ENCODE measurements around the gene HIRA.

Gene HIRA

DNA sequence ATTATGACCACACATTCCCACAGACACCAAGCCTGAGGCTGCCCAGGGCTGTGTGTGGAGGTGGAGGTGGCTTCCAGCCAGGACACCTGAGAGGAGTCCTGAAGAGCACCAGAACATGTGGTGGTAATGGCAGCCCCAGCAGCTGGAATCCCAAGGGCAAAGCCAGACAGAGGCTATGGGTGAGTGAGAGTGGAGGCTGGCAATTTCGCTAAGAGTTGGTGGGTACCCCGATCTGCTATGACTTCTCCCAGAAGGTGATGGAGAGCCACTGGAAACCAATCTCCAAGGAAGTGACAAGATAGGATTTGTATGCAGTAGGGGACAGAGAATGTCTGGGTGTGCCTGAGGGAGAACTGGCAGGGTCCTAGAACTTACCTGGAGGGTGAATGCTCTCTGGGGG lies 70.7 kb downstream of the HIRA start:
- DNase-seq (ENCODE audit: low spot score): no peak
- in situ Hi-C loops (cut with MboI; ENCODE audit: low pct_unique_long_range_greater_than_20kb, low sequenced_read_pairs, unreplicated experiment): no loop called here
- TF ChIP-seq, protein P1, sequence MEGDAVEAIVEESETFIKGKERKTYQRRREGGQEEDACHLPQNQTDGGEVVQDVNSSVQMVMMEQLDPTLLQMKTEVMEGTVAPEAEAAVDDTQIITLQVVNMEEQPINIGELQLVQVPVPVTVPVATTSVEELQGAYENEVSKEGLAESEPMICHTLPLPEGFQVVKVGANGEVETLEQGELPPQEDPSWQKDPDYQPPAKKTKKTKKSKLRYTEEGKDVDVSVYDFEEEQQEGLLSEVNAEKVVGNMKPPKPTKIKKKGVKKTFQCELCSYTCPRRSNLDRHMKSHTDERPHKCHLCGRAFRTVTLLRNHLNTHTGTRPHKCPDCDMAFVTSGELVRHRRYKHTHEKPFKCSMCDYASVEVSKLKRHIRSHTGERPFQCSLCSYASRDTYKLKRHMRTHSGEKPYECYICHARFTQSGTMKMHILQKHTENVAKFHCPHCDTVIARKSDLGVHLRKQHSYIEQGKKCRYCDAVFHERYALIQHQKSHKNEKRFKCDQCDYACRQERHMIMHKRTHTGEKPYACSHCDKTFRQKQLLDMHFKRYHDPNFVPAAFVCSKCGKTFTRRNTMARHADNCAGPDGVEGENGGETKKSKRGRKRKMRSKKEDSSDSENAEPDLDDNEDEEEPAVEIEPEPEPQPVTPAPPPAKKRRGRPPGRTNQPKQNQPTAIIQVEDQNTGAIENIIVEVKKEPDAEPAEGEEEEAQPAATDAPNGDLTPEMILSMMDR (IDR thresholded peaks at IDR 0.05; ENCODE audit: extremely low read depth, insufficient read depth, missing control alignments): no peak

DNA sequence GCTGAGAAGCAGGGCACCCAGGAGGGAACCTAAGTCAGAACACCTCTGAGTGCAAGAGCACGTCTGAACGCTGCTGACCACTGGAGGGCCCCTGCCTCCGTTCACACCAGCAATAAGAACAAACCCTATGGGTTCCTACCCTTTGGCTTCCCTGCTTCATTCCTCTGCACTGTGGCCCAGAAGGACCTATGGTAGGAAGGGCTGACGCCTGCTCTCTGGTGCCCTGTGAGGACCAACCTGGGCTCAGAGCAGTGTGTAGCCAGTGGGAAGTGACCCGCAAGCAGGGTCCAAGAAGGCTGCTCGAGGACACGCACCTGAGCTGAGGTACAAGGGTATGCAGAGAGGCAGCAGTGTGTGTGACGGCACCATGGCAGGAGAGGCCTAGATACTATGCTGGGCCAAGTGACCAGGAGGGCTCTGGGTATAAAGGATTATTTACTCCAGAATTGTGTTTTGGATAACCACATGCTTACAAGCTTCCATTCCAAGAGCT lies 71.2 kb downstream of the HIRA start:
- in situ Hi-C loops (cut with MboI; ENCODE audit: low pct_unique_long_range_greater_than_20kb, low sequenced_read_pairs, unreplicated experiment): no loop called here
- TF ChIP-seq, protein P1 (IDR thresholded peaks at IDR 0.05; ENCODE audit: extremely low read depth, insufficient read depth, missing control alignments): no peak
- DNase-seq (ENCODE audit: low spot score): no peak

DNA sequence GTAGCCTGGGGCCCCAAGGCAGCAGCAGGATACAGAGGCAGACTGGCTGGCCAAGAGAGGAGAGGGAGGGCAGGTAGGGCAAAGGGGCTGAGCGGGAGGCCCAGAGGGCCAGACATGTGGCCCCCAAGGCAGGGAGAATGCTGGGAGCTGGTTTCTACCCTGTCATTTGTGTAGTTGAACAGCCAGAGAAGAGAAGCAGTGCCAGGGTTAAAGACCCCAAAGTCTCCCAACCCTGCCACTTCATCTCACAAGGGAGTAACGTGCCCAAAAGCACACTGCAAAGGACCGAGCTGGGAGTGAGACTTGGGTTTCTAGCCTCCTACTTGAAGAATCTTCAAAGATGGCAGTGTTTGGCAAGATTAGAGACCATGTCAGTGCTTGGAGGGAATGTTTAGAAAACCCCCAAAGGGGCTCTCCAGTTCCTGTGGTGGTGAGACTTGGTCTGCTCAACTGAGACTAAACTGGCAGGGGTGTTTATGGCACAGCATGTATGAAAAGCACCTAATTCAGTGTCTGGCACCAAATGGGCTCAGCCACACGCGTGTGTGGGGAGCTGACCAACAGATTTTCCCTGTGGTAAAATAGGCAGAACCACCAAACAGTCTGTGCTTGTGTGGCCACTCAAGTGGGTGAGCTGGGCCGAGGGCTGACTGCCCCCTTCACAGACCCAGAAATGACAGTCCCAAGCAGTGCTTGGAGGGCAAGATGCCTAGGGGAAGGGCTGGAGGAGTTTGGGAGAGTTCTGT lies 71.8 kb downstream of the HIRA start:
- TF ChIP-seq, protein P1 (IDR thresholded peaks at IDR 0.05; ENCODE audit: extremely low read depth, insufficient read depth, missing control alignments): no peak
- in situ Hi-C loops (cut with MboI; ENCODE audit: low pct_unique_long_range_greater_than_20kb, low sequenced_read_pairs, unreplicated experiment): no loop called here

DNA sequence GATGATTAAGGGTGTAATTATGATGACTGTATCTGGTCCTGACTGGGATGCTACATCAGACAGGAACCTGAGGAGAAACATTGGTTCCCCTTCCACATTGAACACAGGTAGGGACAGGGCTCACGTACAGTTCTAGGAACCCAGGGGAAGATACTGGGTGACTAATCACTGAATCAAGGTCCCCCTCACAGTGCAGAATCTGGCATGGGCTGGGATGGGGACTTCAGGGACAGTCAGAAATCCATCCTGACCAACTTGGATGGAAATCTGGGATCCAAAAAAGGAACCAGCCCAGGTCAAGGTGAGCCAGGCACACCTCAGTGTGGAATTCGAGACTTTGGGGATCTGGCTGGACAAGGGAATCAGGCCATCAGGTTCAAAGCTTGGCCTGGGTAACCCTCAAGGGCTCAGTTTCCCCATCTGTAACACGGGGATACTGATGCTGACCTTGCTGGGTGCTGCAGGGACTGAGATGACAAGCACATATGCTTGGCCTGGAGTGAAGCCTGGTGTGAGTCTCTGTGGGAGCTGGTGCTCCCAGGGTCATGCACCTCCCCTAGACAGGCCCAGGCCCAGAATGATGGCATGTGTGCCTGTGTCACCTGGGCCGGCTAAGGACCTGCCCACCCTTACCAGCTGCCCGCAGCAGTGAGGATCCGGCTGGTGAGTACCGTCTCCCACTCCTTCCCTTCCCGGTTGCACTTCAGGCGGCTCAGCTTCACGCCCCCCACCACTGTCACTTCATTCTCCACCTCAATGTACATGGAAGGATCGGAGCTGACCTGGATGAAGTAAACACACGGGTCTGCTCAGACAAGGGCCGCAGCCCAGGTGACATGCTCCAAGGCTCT lies 72.6 kb downstream of the HIRA start:
- in situ Hi-C loops (cut with MboI; ENCODE audit: low pct_unique_long_range_greater_than_20kb, low sequenced_read_pairs, unreplicated experiment): no loop called here
- TF ChIP-seq, protein P1 (IDR thresholded peaks at IDR 0.05; ENCODE audit: extremely low read depth, insufficient read depth, missing control alignments): no peak
- DNase-seq (ENCODE audit: low spot score): no peak

More for the DNA sequence above, 71.8 kb downstream of the HIRA start:
- no peak for DNase-seq (ENCODE audit: low spot score)

DNA sequence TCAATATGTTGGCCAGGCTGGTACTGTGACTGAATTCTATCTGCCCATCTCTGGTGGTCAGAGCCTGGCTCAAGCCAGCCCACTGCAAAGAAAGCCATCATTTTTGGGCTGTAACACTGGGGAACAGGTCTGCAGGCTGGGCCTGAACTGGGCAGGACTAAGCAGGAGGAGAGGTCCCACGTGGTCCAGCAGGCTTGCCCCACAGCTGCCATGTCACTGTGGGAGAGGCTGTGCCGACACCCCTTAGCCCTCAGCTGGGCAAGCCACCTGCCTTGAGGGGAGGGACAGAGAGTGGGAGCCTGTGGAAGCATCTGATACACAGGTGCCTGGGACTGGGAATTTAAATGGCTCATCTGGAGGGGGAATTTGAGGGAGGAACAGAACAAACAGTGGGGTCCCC lies 73.3 kb downstream of the HIRA start:
- no peak for DNase-seq (ENCODE audit: low spot score)
- in situ Hi-C loops (cut with MboI; ENCODE audit: low pct_unique_long_range_greater_than_20kb, low sequenced_read_pairs, unreplicated experiment): no loop called here

More for the DNA sequence above, 73.3 kb downstream of the HIRA start:
- TF ChIP-seq, protein P1 (IDR thresholded peaks at IDR 0.05; ENCODE audit: extremely low read depth, insufficient read depth, missing control alignments): no peak

Data from GM13977 (cell line).